Activated gamma-delta T cell treated with Interleukin-2 at 50 U/mL for 16 hours (primary cell): Measurements from ENCODE around the gene SPEF1.

Experiments used
- DNase-seq: peaks from one replicate; pipeline ENCODE4 v3.0.0-alpha.2; 2020

The SPEF1 gene

GRCh38 chr20:3728354-3728753 is 52.9 kb downstream of the SPEF1 start:
- DNase-seq = no peak
